ENCODE results near the gene EARS2. TPM values are rescaled to one million over a fixed set of nuclear protein-coding genes. Genes with fewer than 3 reads are reported as not detected.

Gene EARS2
- total RNA-seq = 45.2 and 50.7 TPM in 2 replicates

GRCh38 chr16:23556881-23557778 is at the start of gene EARS2, which contains the start of gene UBFD1:
Gene EARS2, minus strand, starts transcription at chr16:23557350. Its CDS starts 7 bp downstream, at chr16:23557343.
Gene UBFD1, plus strand, starts transcription at chr16:23557727. Its CDS starts 16 bp downstream, at chr16:23557743.

GRCh38 chr16:23595951-23596720 is 39.0 kb upstream of the EARS2 start, which contains the start of gene NDUFAB1:
Gene NDUFAB1, minus strand, starts transcription at chr16:23596316. Its CDS starts 26 bp downstream, at chr16:23596290.

GRCh38 chr16:23510164-23510914 is 46.8 kb downstream of the EARS2 start, which contains the start of gene GGA2:
Gene GGA2, minus strand, starts transcription at chr16:23510494. Its CDS starts 83 bp downstream, at chr16:23510411.

Other genes starting within 250 kb of the EARS2 start
- gene COG7, start 104.2 kb downstream of the EARS2 start, total RNA-seq = 14.7 and 14.8 TPM in 2 replicates
- gene GGA2, start 46.9 kb downstream of the EARS2 start, total RNA-seq = 25.4 and 26.6 TPM in 2 replicates
- gene UBFD1, start 377 bp upstream of the EARS2 start, total RNA-seq = 153 and 186 TPM in 2 replicates
- gene NDUFAB1, start 39.0 kb upstream of the EARS2 start, total RNA-seq = 49.9 and 91.8 TPM in 2 replicates
- gene PALB2, start 84.0 kb upstream of the EARS2 start, total RNA-seq = 7.3 and 12.3 TPM in 2 replicates
- 79.5 and 98.5 TPM in 2 replicates for gene DCTN5, start 84.1 kb upstream of the EARS2 start, total RNA-seq
- gene PLK1, start 121.5 kb upstream of the EARS2 start, total RNA-seq = 3.9 and 45.8 TPM in 2 replicates
- under 0.01 and 0.38 TPM in 2 replicates for gene ERN2, start 155.9 kb upstream of the EARS2 start, total RNA-seq
- not detected in 2 replicates for gene CHP2, start 197.7 kb upstream of the EARS2 start, total RNA-seq

Data from regular cardiac myocyte (primary cell).